Trophoblast cell (in vitro differentiated cells and primary cell): ENCODE data around the gene YOD1.
"Not testable (repeated sequence)": the region's sequence is repeated elsewhere in the genome, so short reads cannot be mapped to it uniquely, and the experiment has no call there.

Experiments used
- DNase-seq, 2 donors: peaks; one replicate each; pipeline ENCODE4 v3.0.0-alpha.2; 2016
- H2AFZ ChIP-seq: 2 replicates; pipeline ENCODE4 v1.6.1; 2013; ENCODE audit warnings: low read length, moderate library complexity, mild to moderate bottlenecking; ENCODE audit not compliant: insufficient read depth, poor library complexity
- H2AK5ac ChIP-seq: 2 replicates; pipeline ENCODE4 v1.6.1; 2013; ENCODE audit warnings: mild to moderate bottlenecking, low read length
- H2BK120ac ChIP-seq: 2 replicates; pipeline ENCODE4 v1.6.1; 2013; ENCODE audit warnings: low read length, mild to moderate bottlenecking, moderate library complexity; ENCODE audit not compliant: insufficient read depth, poor library complexity
- H2BK12ac ChIP-seq: 2 replicates; pipeline ENCODE4 v1.6.1; 2013; ENCODE audit warnings: mild to moderate bottlenecking, low read length, moderate library complexity
- H2BK5ac ChIP-seq: 2 replicates; pipeline ENCODE4 v1.6.1; 2013; ENCODE audit warnings: low read length, low read depth, moderate library complexity, mild to moderate bottlenecking; ENCODE audit not compliant: poor library complexity
- H3K14ac ChIP-seq: 2 replicates; pipeline ENCODE4 v1.6.1; 2013; ENCODE audit warnings: mild to moderate bottlenecking, low read length
- H3K18ac ChIP-seq: 2 replicates; pipeline ENCODE4 v1.6.1; 2013; ENCODE audit warnings: mild to moderate bottlenecking, low read length
- H3K23ac ChIP-seq: 2 replicates; pipeline ENCODE4 v1.6.1; 2013; ENCODE audit warnings: low read length
- H3K27ac ChIP-seq: 2 replicates; pipeline ENCODE4 v1.5.1; 2013; ENCODE audit warnings: low read depth, mild to moderate bottlenecking, inconsistent platforms, low read length, moderate library complexity
- H3K27me3 ChIP-seq: 2 replicates; pipeline ENCODE4 v1.6.1; 2013; ENCODE audit warnings: inconsistent platforms, mild to moderate bottlenecking, low read length, moderate library complexity; ENCODE audit not compliant: insufficient read depth
- H3K36me3 ChIP-seq, 2 experiments: 1 replicate in 1 of 2; 2 replicates in 1 of 2; pipeline ENCODE4 v1.6.1; 2013; ENCODE audit warnings: low read length in 2 of 2, mild to moderate bottlenecking in 2 of 2, moderate library complexity in 1 of 2; ENCODE audit not compliant: insufficient read depth in 2 of 2, control insufficient read depth in 1 of 2
- H3K4ac ChIP-seq: 2 replicates; pipeline ENCODE4 v1.6.1; 2013; ENCODE audit warnings: low read depth, mild to moderate bottlenecking, low read length, moderate library complexity
- H3K4me1 ChIP-seq, 2 experiments: 1 replicate in 1 of 2; 2 replicates in 1 of 2; pipeline ENCODE4 v1.6.1; 2013; ENCODE audit warnings: low read length in 2 of 2, mild to moderate bottlenecking in 2 of 2, moderate library complexity in 1 of 2; ENCODE audit not compliant: insufficient read depth in 2 of 2, control insufficient read depth in 1 of 2
- H3K4me2 ChIP-seq: 2 replicates; pipeline ENCODE4 v1.6.1; 2013; ENCODE audit warnings: inconsistent platforms, mild to moderate bottlenecking, low read length, moderate library complexity
- H3K4me3 ChIP-seq: 2 replicates; pipeline ENCODE4 v1.5.1; 2013; ENCODE audit warnings: mild to moderate bottlenecking, low read depth, low read length, inconsistent platforms
- H3K79me1 ChIP-seq: one replicate; pipeline ENCODE4 v1.6.1; 2013; ENCODE audit warnings: low read length
- H3K79me2 ChIP-seq: 2 replicates; pipeline ENCODE4 v1.6.1; 2013; ENCODE audit warnings: low read length, mild to moderate bottlenecking; ENCODE audit not compliant: control insufficient read depth, insufficient read depth, poor library complexity
- H3K9ac ChIP-seq: 2 replicates; pipeline ENCODE4 v1.6.1; 2013; ENCODE audit warnings: mild to moderate bottlenecking, low read length
- H3K9me3 ChIP-seq: 2 replicates; pipeline ENCODE4 v1.6.1; 2013; ENCODE audit warnings: low read depth, mild to moderate bottlenecking, control low read depth, inconsistent platforms, low read length; ENCODE audit not compliant: insufficient read depth
- H4K12ac ChIP-seq: 2 replicates; pipeline ENCODE4 v1.6.1; 2013; ENCODE audit warnings: low read depth, mild to moderate bottlenecking, low read length, moderate library complexity
- H4K8ac ChIP-seq: 2 replicates; pipeline ENCODE4 v1.6.1; 2013; ENCODE audit warnings: low read depth, mild to moderate bottlenecking, low read length, moderate library complexity
- H4K91ac ChIP-seq: one replicate; pipeline ENCODE4 v1.6.1; 2013; ENCODE audit warnings: low read depth, mild to moderate bottlenecking, low read length, moderate library complexity
- WGBS: extraction: QIAGEN DNeasy Blood & Tissue Kit; methylation state at CpG from one replicate; pipeline ENCODE4 v1.1.7; 2013; ENCODE audit warnings: missing lambda C conversion rate; ENCODE audit not compliant: insufficient read length, insufficient coverage; ENCODE audit errors: extremely low coverage; 5-methylcytosine and 5-hydroxymethylcytosine counted together

Gene YOD1

DNA sequence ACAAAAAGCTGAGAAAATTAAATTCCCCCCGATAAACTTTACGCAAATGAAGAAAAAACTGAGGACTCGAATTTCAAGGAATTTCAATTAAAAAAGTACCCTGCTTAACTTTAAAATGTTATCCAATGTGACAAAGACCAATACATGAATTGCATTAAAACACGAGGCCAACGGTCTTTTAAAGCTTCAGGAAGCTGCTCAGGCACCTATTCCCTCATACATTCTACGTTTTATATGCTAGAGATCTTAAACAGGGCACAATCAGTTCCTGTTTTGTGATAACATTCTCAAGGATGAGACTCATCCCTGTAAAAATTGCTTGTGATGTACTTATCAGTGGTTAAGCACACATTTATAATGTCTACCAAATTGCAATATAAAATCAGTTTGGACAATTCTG lies 3.0 kb downstream of the YOD1 start:
- no peak overlapping the region for H3K14ac ChIP-seq
- WGBS = no CpG with 5 or more reads among the region's 6 CpGs
- H4K12ac ChIP-seq = no peak overlapping the region

DNA sequence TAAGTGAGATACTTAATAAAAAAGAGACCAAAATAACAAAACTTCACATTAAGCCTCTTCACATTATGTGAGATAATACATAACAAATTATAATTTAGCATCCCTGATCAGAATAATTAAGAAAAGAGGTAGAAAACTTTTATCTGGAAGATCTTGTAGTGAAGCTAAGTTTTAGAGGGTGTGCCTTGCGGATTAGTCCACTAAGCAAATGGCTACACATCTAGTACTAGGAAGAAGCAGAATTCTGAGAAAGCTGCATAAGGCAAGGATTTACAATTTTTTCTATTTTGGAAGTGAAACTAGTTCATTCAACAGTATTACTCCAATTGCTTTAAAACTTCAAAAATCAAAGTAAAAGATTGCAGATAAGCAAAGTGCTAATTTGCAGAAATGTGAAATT lies 3.5 kb downstream of the YOD1 start:
- peaks cover 11% of the 10 kb centered on the region for H3K79me1 ChIP-seq
- no CpG with 5 or more reads among the region's 1 CpG for WGBS
- no peak overlapping the region for H4K8ac ChIP-seq
- no peak overlapping the region for H4K12ac ChIP-seq
- no peak overlapping the region for H3K4me2 ChIP-seq
- H3K23ac ChIP-seq = no peak overlapping the region
- H3K9ac ChIP-seq = no peak overlapping the region
- H2AFZ ChIP-seq = no peak overlapping the region
- H4K91ac ChIP-seq = no peak overlapping the region
- no peak overlapping the region for H2BK120ac ChIP-seq
- peaks cover 2 to 13% of the 10 kb centered on the region in 2 experiments for H3K36me3 ChIP-seq
- H3K27me3 ChIP-seq = no peaks in the 10 kb centered on the region
- no peak overlapping the region for H2AK5ac ChIP-seq
- peaks cover 2% of the 10 kb centered on the region for H3K9me3 ChIP-seq
- peaks cover 5% of the 10 kb centered on the region for H3K79me2 ChIP-seq
- no peak overlapping the region for H3K27ac ChIP-seq
- no peak for DNase-seq
- H3K14ac ChIP-seq = no peak overlapping the region
- peaks cover 0 to 9% of the 10 kb centered on the region in 2 experiments for H3K4me1 ChIP-seq
- H3K4ac ChIP-seq = no peak overlapping the region
- H2BK5ac ChIP-seq = no peak overlapping the region
- no peak overlapping the region for H3K18ac ChIP-seq
- no peak overlapping the region for H3K4me3 ChIP-seq
- no peak overlapping the region for H2BK12ac ChIP-seq

More for the DNA sequence above, 3.0 kb downstream of the YOD1 start:
- Histone ChIP-seq H3K4ac (no peak overlapping the region), H3K4me3 (no peak overlapping the region), H3K79me2 (peaks cover 5% of the 10 kb centered on the region), H2BK12ac (no peak overlapping the region), H3K23ac (no peak overlapping the region), H4K91ac (no peak overlapping the region), H3K79me1 (peaks cover 13% of the 10 kb centered on the region), H3K18ac (no peak overlapping the region), H2BK5ac (no peak overlapping the region), H3K4me1 (peaks cover 0 to 9% of the 10 kb centered on the region in 2 experiments), H4K8ac (no peak overlapping the region), H3K36me3 (peaks cover 2 to 13% of the 10 kb centered on the region in 2 experiments), H2AK5ac (no peak overlapping the region), H2BK120ac (no peak overlapping the region), H3K9me3 (peaks cover 2% of the 10 kb centered on the region), H2AFZ (no peak overlapping the region), H3K4me2 (no peak overlapping the region), H3K9ac (no peak overlapping the region), H3K27ac (no peak overlapping the region), H3K27me3 (no peaks in the 10 kb centered on the region)
- DNase-seq = peak in 1 of 2 donors; percentile 13

DNA sequence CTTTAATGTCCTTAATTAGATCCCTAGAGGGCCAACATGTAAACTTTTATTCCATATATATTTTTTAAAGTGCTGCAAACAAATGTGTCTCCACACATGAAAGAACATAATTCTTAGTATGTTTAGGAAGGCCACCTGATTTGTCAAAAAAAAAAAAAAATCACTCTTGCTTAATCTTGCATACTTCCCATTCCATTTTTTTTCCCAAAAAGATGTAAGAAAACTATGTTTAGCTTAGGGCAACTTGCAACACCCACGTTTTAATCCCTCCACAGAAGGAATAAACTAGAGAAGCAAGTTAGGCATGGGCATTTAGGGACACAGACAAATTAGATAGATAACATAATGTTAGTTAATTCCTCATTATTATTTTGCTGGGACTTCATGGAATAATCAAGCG lies 5.6 kb downstream of the YOD1 start:
- peaks cover 3% of the 10 kb centered on the region for H3K79me2 ChIP-seq
- no peak overlapping the region for H4K12ac ChIP-seq
- no peaks in the 10 kb centered on the region for H3K4me1 ChIP-seq
- no peak overlapping the region for H3K4me3 ChIP-seq
- H2BK120ac ChIP-seq = no peak overlapping the region
- H3K23ac ChIP-seq = no peak overlapping the region
- H3K27ac ChIP-seq = no peak overlapping the region
- H2BK12ac ChIP-seq = no peak overlapping the region
- no peak overlapping the region for H4K8ac ChIP-seq
- H3K27me3 ChIP-seq = no peaks in the 10 kb centered on the region
- H3K14ac ChIP-seq = no peak overlapping the region
- H3K4me2 ChIP-seq = no peak overlapping the region
- no peak overlapping the region for H2AFZ ChIP-seq
- no peak overlapping the region for H2AK5ac ChIP-seq
- no peak overlapping the region for H3K18ac ChIP-seq
- no peak overlapping the region for H3K4ac ChIP-seq
- no peak overlapping the region for H3K9ac ChIP-seq
- no CpG with 5 or more reads among the region's 2 CpGs for WGBS
- H2BK5ac ChIP-seq = no peak overlapping the region
- H4K91ac ChIP-seq = no peak overlapping the region
- DNase-seq = peak in 1 of 2 donors; percentile 52
- peaks cover 2 to 14% of the 10 kb centered on the region in 2 experiments for H3K36me3 ChIP-seq
- no peaks in the 10 kb centered on the region for H3K9me3 ChIP-seq
- peaks cover 2% of the 10 kb centered on the region for H3K79me1 ChIP-seq

- not testable (repeated sequence) for H4K12ac ChIP-seq, H3K27ac ChIP-seq, H2AFZ ChIP-seq, H2AK5ac ChIP-seq, H3K4me3 ChIP-seq, H3K79me2 ChIP-seq, H4K91ac ChIP-seq, H3K4me2 ChIP-seq, H3K23ac ChIP-seq, DNase-seq, H2BK5ac ChIP-seq, H3K14ac ChIP-seq, H2BK12ac ChIP-seq, H3K18ac ChIP-seq, H3K36me3 ChIP-seq, H3K27me3 ChIP-seq, H3K4ac ChIP-seq, H3K79me1 ChIP-seq, H3K4me1 ChIP-seq, H4K8ac ChIP-seq, H3K9ac ChIP-seq, H2BK120ac ChIP-seq, H3K9me3 ChIP-seq
- no CpG with 5 or more reads among the region's 2 CpGs for WGBS
Measured at GRCh38 chr1:207041397-207041796, 9.6 kb downstream of the YOD1 start.
